ENCODE measurements around the gene GOPC. TPM values are rescaled to one million over a fixed set of nuclear protein-coding genes. Genes with fewer than 3 reads are reported as not detected.

GOPC gene
- total RNA-seq, 6 donors from 2014 or later: 8.4 to 34.8 (median 19.6) TPM

GRCh38 chr6:117512056-117512828 lies 90.1 kb downstream of the GOPC start:
- ATAC-seq (ENCODE audit: low FRiP score in 2 of 2) (no peak), DNase-seq (no peak)
- 84 to 86% methylated on average over 7 of the region's 7 CpGs for WGBS, 2 donors

More at GRCh38 chr6:117512056-117512828, 90.1 kb downstream of the GOPC start:
- Histone ChIP-seq H3K27ac (no peak overlapping the region), H3K4me1 (peaks cover 0 to 8% (median under 1%) of the 10 kb centered on the region in 4 donors), H3K36me3 (peaks cover 0 to 4% (median 0%) of the 10 kb centered on the region in 4 donors), H3K27me3 (no peaks in the 10 kb centered on the region), H3K4me3 (no peak overlapping the region), H3K9me3 (no peaks in the 10 kb centered on the region)
- no peak for TF ChIP-seq CTCF (IDR thresholded peaks at IDR 0.05)
- TF ChIP-seq POLR2A (IDR thresholded peaks at IDR 0.05): no peak
- no peak for TF ChIP-seq EP300 (IDR thresholded peaks at IDR 0.05)
- no peak for TF ChIP-seq POLR2AphosphoS5 (IDR thresholded peaks at IDR 0.05)

Other genes with a start within 250 kb of the GOPC start
- gene ROS1, start 176.6 kb downstream of the GOPC start, total RNA-seq: 100 to 1,000 TPM in 3 of 6 donors, 10 to 100 TPM in 3; 39.1 to 190 (median 114) TPM
- 10 to 100 TPM; 12.5 to 48.1 (median 19.6) TPM for gene DCBLD1, start 119.8 kb downstream of the GOPC start, total RNA-seq
- 10 to 100 TPM in 4 of 6 donors, 1 to 10 TPM in 2; 8.2 to 37.5 (median 30.0) TPM for gene NUS1, start 73.0 kb upstream of the GOPC start, total RNA-seq